SK-N-SH (cell line): ENCODE results near the gene DCAF11. TPM values are rescaled to one million over a fixed set of nuclear protein-coding genes. Genes with fewer than 3 reads are reported as not detected.

Experiments
- CTCF ChIA-PET: fragments of 300-600, 350-600 bp; formaldehyde crosslinking; extraction: SDS; loops from one replicate; lab custom pipeline; 2021; lab: Yijun Ruan, JAX
- POLR2A ChIA-PET: fragments of 350-600 bp; sonication (Branson Sonifier 250); formaldehyde crosslinking; extraction: SDS; loops from one replicate; lab custom pipeline; 2020; ENCODE audit warnings: antibody characterized with exemption, inconsistent platforms; lab: Yijun Ruan, JAX
- DNase-seq: peaks from one replicate; pipeline ENCODE4 v3.0.0; 2012
- H2AFZ ChIP-seq: fragments of 200-600 bp; sonication (generic); 2 replicates; pipeline ENCODE4 v1.8.1; 2016; ENCODE audit warnings: antibody characterized with exemption, mild to moderate bottlenecking, low read depth
- H3F3A ChIP-seq: fragments of 200-600 bp; sonication (generic); replicated peaks from 2 replicates; pipeline ENCODE3; 2016; ENCODE audit warnings: antibody characterized with exemption, mild to moderate bottlenecking; ENCODE audit not compliant: insufficient read depth
- H3K27ac ChIP-seq, 2 experiments: fragments of 200-500 bp in 1 of 2; fragments of 200-600 bp in 1 of 2; sonication (Bioruptor generic) in 1 of 2; sonication (generic), shearing (Covaris generic) in 1 of 2; 2 replicates each; pipeline versions ENCODE4 v1.5.1 to v1.6.1; 2014 to 2016; ENCODE audit warnings: low read depth in 2 of 2, inconsistent platforms in 1 of 2, low read length in 1 of 2, mild to moderate bottlenecking in 1 of 2, mixed read lengths in 1 of 2
- H3K27me3 ChIP-seq: fragments of 200-600 bp; sonication (generic), shearing (Covaris generic); 2 replicates; pipeline ENCODE4 v1.6.1; 2016; ENCODE audit warnings: mixed run types; ENCODE audit not compliant: insufficient read depth
- H3K36me3 ChIP-seq, 2 experiments: fragments of 200-500 bp in 1 of 2; fragments of 200-600 bp in 1 of 2; sonication (Bioruptor generic) in 1 of 2; sonication (generic) in 1 of 2; replicated peaks in 1 of 2; 2 replicates each; pipeline versions ENCODE3 to v1.5.1; 2014 to 2016; ENCODE audit warnings: low read length in 1 of 2, mild to moderate bottlenecking in 1 of 2; ENCODE audit not compliant: insufficient read depth in 2 of 2, control insufficient read depth in 1 of 2
- H3K4me1 ChIP-seq, 2 experiments: fragments of 200-500 bp in 1 of 2; fragments of 200-600 bp in 1 of 2; sonication (Bioruptor generic) in 1 of 2; sonication (generic), shearing (Covaris generic) in 1 of 2; 2 replicates each; pipeline versions ENCODE4 v1.5.1 to v1.6.1; 2014 to 2016; ENCODE audit warnings: low read depth in 1 of 2, low read length in 1 of 2, mixed run types in 1 of 2; ENCODE audit not compliant: insufficient read depth in 2 of 2, control insufficient read depth in 1 of 2
- H3K4me2 ChIP-seq: fragments of 200-600 bp; sonication (generic), shearing (Covaris generic); 2 replicates; pipeline ENCODE4 v1.6.1; 2017; ENCODE audit warnings: mixed run types
- H3K4me3 ChIP-seq, 2 experiments: fragments of 200-500 bp in 1 of 2; fragments of 200-600 bp in 1 of 2; sonication (Bioruptor generic) in 1 of 2; sonication (generic), shearing (Covaris generic) in 1 of 2; 2 replicates each; pipeline versions ENCODE4 v1.5.1 to v1.8.1; 2014 to 2016; ENCODE audit warnings: low read depth in 2 of 2, inconsistent platforms in 1 of 2, low read length in 1 of 2, mild to moderate bottlenecking in 1 of 2, mixed read lengths in 1 of 2, moderate library complexity in 1 of 2
- H3K79me2 ChIP-seq: fragments of 200-600 bp; sonication (generic); 2 replicates; pipeline ENCODE4 v1.8.1; 2017; ENCODE audit warnings: mild to moderate bottlenecking; ENCODE audit not compliant: insufficient read depth
- H3K9ac ChIP-seq: fragments of 200-600 bp; sonication (generic); 2 replicates; pipeline ENCODE4 v1.6.1; 2017; ENCODE audit warnings: mixed run types
- H3K9me2 ChIP-seq: fragments of 200-600 bp; sonication (generic); 2 replicates; pipeline ENCODE4 v1.6.1; 2017; ENCODE audit warnings: mixed run types
- H3K9me3 ChIP-seq: fragments of 200-600 bp; sonication (generic); 2 replicates; pipeline ENCODE4 v1.6.1; 2017; ENCODE audit warnings: mixed run types, mild to moderate bottlenecking, moderate library complexity
- H4K20me1 ChIP-seq: fragments of 200-600 bp; sonication (generic); 2 replicates; pipeline ENCODE4 v1.6.1; 2017; ENCODE audit warnings: mild to moderate bottlenecking, mixed run types; ENCODE audit not compliant: insufficient read depth
- CHD2 ChIP-seq: fragments of 150-350 bp; IDR thresholded peaks from 2 replicates; pipeline ENCODE4 v1.6.1; 2018; ENCODE audit warnings: low read length; ENCODE audit not compliant: partially characterized antibody
- CTCF ChIP-seq: fragments of 200-600 bp; sonication (generic); IDR thresholded peaks from 2 replicates; pipeline ENCODE4 v1.6.1; 2017; ENCODE audit warnings: antibody characterized with exemption, mild to moderate bottlenecking, moderate library complexity
- ELF1 ChIP-seq: IDR thresholded peaks from 2 replicates; pipeline ENCODE4 v1.4.0; 2012
- EZH2phosphoT487 ChIP-seq: fragments of 200-600 bp; sonication (generic); IDR thresholded peaks from 2 replicates; pipeline ENCODE4 v1.6.1; 2017; ENCODE audit warnings: low read depth, mixed run types, mild to moderate bottlenecking, antibody characterized with exemption, moderate library complexity, borderline replicate concordance
- FOSL2 ChIP-seq: IDR thresholded peaks from 2 replicates; pipeline ENCODE4 v1.4.0; 2012; ENCODE audit warnings: low read depth, mild to moderate bottlenecking, moderate library complexity, borderline replicate concordance
- FOXM1 ChIP-seq: IDR thresholded peaks from 2 replicates; pipeline ENCODE4 v1.4.0; 2012; ENCODE audit warnings: low read depth, mild to moderate bottlenecking
- GATA2 ChIP-seq: sonication (generic); formaldehyde crosslinking; IDR thresholded peaks from 2 replicates; pipeline ENCODE4 v1.5.0; 2020; ENCODE audit warnings: mild to moderate bottlenecking, missing genetic modification reagents
- IRF3 ChIP-seq: fragments of 150-350 bp; IDR thresholded peaks from 2 replicates; pipeline ENCODE4 v1.6.1; 2016; ENCODE audit warnings: mild to moderate bottlenecking, low read depth, low read length
- JUND ChIP-seq: IDR thresholded peaks from 2 replicates; pipeline ENCODE4 v1.4.0; 2012
- MEF2A ChIP-seq: IDR thresholded peaks from 2 replicates; pipeline ENCODE4 v1.4.0; 2012; ENCODE audit warnings: low read depth, borderline replicate concordance
- MXI1 ChIP-seq: IDR thresholded peaks from 2 replicates; pipeline ENCODE4 v1.6.1; 2012; ENCODE audit warnings: mild to moderate bottlenecking, low read depth, low read length, improper control_type of control experiment
- POLR2AphosphoS5 ChIP-seq: IDR thresholded peaks from 2 replicates; pipeline ENCODE4 v1.6.1; 2012; ENCODE audit warnings: low read depth, low read length
- RAD21 ChIP-seq: IDR thresholded peaks from 2 replicates; pipeline ENCODE4 v1.6.1; 2012; ENCODE audit warnings: mild to moderate bottlenecking, low read length
- RCOR1 ChIP-seq: fragments of 150-350 bp; IDR thresholded peaks from 2 replicates; pipeline ENCODE4 v1.6.1; 2017; ENCODE audit warnings: antibody characterized with exemption, low read length
- REST ChIP-seq: IDR thresholded peaks from 2 replicates; pipeline ENCODE4 v1.6.1; 2012; ENCODE audit warnings: mild to moderate bottlenecking, low read depth, low read length, moderate library complexity
- RFX5 ChIP-seq: IDR thresholded peaks from 2 replicates; pipeline ENCODE4 v1.6.1; 2012; ENCODE audit warnings: mild to moderate bottlenecking, improper control_type of control experiment, low read length
- SMC3 ChIP-seq: IDR thresholded peaks from 2 replicates; pipeline ENCODE4 v1.6.1; 2012; ENCODE audit warnings: low read depth, low read length, improper control_type of control experiment
- TEAD4 ChIP-seq: IDR thresholded peaks from 2 replicates; pipeline ENCODE4 v1.4.0; 2012; ENCODE audit warnings: mild to moderate bottlenecking, borderline replicate concordance; ENCODE audit not compliant: insufficient read depth
- USF1 ChIP-seq: IDR thresholded peaks from 2 replicates; pipeline ENCODE4 v1.4.0; 2012; ENCODE audit warnings: low read depth, borderline replicate concordance
- YY1 ChIP-seq: IDR thresholded peaks from 2 replicates; pipeline ENCODE4 v1.4.0; 2012; ENCODE audit warnings: low read depth, mild to moderate bottlenecking
- WGBS: methylation state at CpG from one replicate; pipeline ENCODE4 v1.1.6; 2017; ENCODE audit warnings: low lambda C conversion rate; 5-methylcytosine and 5-hydroxymethylcytosine counted together
- polyA plus RNA-seq, 3 experiments: library from polyadenylated mRNA; depleted of rRNA; stranded (reverse); fragments of >200 nt; gene quantifications; 2 replicates each; pipeline ENCODE4 v1.2.3, GENCODE V29; 2012
- TF ChIP-seq, protein P1 (sequence below): IDR thresholded peaks from 2 replicates; pipeline ENCODE4 v1.4.0; 2012; ENCODE audit warnings: low read depth, borderline replicate concordance

DCAF11 gene
- polyA plus RNA-seq, 1 of the 3 experiments (the other 2 are of a cell fraction): 34.6 TPM

GRCh38 chr14:24151404-24152080 lies 37.0 kb downstream of the DCAF11 start (continued):
- no peak for TF ChIP-seq EZH2phosphoT487
- no peak for TF ChIP-seq ELF1
- TF ChIP-seq YY1: no peak
- TF ChIP-seq MXI1: no peak
- TF ChIP-seq CHD2: no peak
- no peak for TF ChIP-seq FOSL2
- no peak for TF ChIP-seq MEF2A
- TF ChIP-seq POLR2AphosphoS5: no peak
- no peak for TF ChIP-seq RFX5
- TF ChIP-seq, all 33 proteins: peak for 0

DNA sequence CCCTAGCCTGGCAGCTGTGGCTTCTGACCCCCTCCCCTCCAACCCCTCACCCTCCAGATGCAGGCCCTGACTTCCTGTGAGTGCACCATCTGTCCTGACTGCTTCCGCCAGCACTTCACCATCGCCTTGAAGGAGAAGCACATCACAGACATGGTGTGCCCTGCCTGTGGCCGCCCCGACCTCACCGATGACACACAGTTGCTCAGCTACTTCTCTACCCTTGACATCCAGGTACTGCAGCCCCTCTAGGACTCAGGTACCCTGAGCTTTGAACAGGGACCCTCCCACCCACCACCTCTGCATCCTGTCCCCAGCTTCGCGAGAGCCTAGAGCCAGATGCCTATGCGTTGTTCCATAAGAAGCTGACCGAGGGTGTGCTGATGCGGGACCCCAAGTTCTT lies 40.5 kb downstream of the DCAF11 start:
- TF ChIP-seq MEF2A (no peak), USF1 (no peak), CTCF (no peak), IRF3 (no peak), RAD21 (no peak), RCOR1 (no peak), FOXM1 (no peak), REST (no peak), EZH2phosphoT487 (no peak), GATA2 (CRISPR knock-in tag) (no peak), SMC3 (no peak), TEAD4 (no peak), JUND (no peak)
- TF ChIP-seq, protein P1, sequence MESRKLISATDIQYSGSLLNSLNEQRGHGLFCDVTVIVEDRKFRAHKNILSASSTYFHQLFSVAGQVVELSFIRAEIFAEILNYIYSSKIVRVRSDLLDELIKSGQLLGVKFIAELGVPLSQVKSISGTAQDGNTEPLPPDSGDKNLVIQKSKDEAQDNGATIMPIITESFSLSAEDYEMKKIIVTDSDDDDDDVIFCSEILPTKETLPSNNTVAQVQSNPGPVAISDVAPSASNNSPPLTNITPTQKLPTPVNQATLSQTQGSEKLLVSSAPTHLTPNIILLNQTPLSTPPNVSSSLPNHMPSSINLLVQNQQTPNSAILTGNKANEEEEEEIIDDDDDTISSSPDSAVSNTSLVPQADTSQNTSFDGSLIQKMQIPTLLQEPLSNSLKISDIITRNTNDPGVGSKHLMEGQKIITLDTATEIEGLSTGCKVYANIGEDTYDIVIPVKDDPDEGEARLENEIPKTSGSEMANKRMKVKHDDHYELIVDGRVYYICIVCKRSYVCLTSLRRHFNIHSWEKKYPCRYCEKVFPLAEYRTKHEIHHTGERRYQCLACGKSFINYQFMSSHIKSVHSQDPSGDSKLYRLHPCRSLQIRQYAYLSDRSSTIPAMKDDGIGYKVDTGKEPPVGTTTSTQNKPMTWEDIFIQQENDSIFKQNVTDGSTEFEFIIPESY: no peak
- Histone ChIP-seq H3K4me3 (no peak overlapping the region), H3K9me2 (no peaks in the 10 kb centered on the region), H3K27ac (no peak overlapping the region; a peak in 1 of 4 replicates), H3K4me1 (peaks cover 0 to under 1% of the 10 kb centered on the region in 2 experiments; a peak in 1 of 4 replicates), H3K27me3 (no peaks in the 10 kb centered on the region), H3K9me3 (no peaks in the 10 kb centered on the region), H3F3A (peaks cover 11% of the 10 kb centered on the region), H4K20me1 (0 out of 2 replicates have a peak, but pooled peaks cover 2% of the 10 kb centered on the region), H3K79me2 (peaks cover under 1% of the 10 kb centered on the region; the same call in 1 of the 2 replicates), H3K36me3 (peaks cover 45 to 59% of the 10 kb centered on the region in 2 experiments), H3K4me2 (no peak overlapping the region), H2AFZ (no peak overlapping the region), H3K9ac (no peak overlapping the region)
- no peak for DNase-seq
- CTCF ChIA-PET: no interaction called here
- 97% methylated on average over 10 of the region's 10 CpGs for whole genome bisulfite sequencing
- POLR2A ChIA-PET: interaction anchor here (0.6 kb wide), 1 partner anchor 15 kb away, joined by 3 read pairs; no protein-coding TSS in a partner anchor
